SJSA1 (cell line): ENCODE measurements around the gene KCTD19. TPM values are rescaled to one million over a fixed set of nuclear protein-coding genes. Genes with fewer than 3 reads are reported as not detected.
A peak's percentile ranks its signal among the peaks of the same experiment; 100 is the strongest.

Source experiments
- DNase-seq, 2 experiments: peaks; one replicate each; pipeline ENCODE4 v3.0.0-alpha.2; 2015 to 2020; ENCODE audit warnings: low spot score in 2 of 2, low read depth in 1 of 2
- H3K27ac ChIP-seq: fragments of 250-450 bp; sonication (Bioruptor Pico); 2 replicates; pipeline ENCODE4 v1.5.1; 2020; ENCODE audit warnings: mild to moderate bottlenecking, moderate library complexity
- H3K27me3 ChIP-seq: fragments of 250-450 bp; sonication (Bioruptor Pico); replicated peaks from 2 replicates; pipeline ENCODE4 v1.5.1; 2020; ENCODE audit warnings: mild to moderate bottlenecking, moderate library complexity
- H3K36me3 ChIP-seq: fragments of 250-450 bp; sonication (Bioruptor Pico); 2 replicates; pipeline ENCODE4 v1.5.1; 2020; ENCODE audit warnings: mild to moderate bottlenecking
- H3K4me1 ChIP-seq: fragments of 250-450 bp; sonication (Bioruptor Pico); replicated peaks from 2 replicates; pipeline ENCODE4 v1.6.1; 2021; ENCODE audit warnings: mild to moderate bottlenecking
- H3K4me3 ChIP-seq: fragments of 250-450 bp; sonication (Bioruptor Pico); 2 replicates; pipeline ENCODE4 v1.5.1; 2020; ENCODE audit warnings: mild to moderate bottlenecking
- H3K9me3 ChIP-seq: fragments of 250-450 bp; sonication (Bioruptor Pico); replicated peaks from 2 replicates; pipeline ENCODE4 v1.5.1; 2020; ENCODE audit warnings: mild to moderate bottlenecking
- total RNA-seq: library from RNA; depleted of rRNA; stranded (reverse); fragments of >200 nt; shearing (Covaris generic); gene quantifications from 2 replicates; pipeline ENCODE4 v1.2.3, GENCODE V29; 2014

The KCTD19 gene
- total RNA-seq, 1 experiment from 2014 or later, result 0.03 TPM

- Histone ChIP-seq H3K36me3 (no peaks in the 10 kb centered on the region), H3K9me3 (no peaks in the 10 kb centered on the region), H3K4me3 (no peak overlapping the region), H3K27ac (no peak overlapping the region), H3K27me3 (no peaks in the 10 kb centered on the region), H3K4me1 (peaks cover 3% of the 10 kb centered on the region; the same call in 1 of the 2 replicates)
- no peak for DNase-seq
Observed at GRCh38 chr16:67345401-67345800, 18.9 kb upstream of the KCTD19 start.

- Histone ChIP-seq H3K4me1 (peaks cover 3% of the 10 kb centered on the region; the same call in 1 of the 2 replicates), H3K27ac (no peak overlapping the region), H3K4me3 (no peak overlapping the region), H3K27me3 (no peaks in the 10 kb centered on the region), H3K36me3 (no peaks in the 10 kb centered on the region), H3K9me3 (no peaks in the 10 kb centered on the region)
- DNase-seq, result no peak
Observed at GRCh38 chr16:67342616-67343015, 16.1 kb upstream of the KCTD19 start.

- no peaks in the 10 kb centered on the region for H3K9me3 ChIP-seq
- no peak overlapping the region for H3K4me3 ChIP-seq
- H3K4me1 ChIP-seq, result peaks cover 3% of the 10 kb centered on the region; the same call in 1 of the 2 replicates
- no peaks in the 10 kb centered on the region for H3K27me3 ChIP-seq
- no peak for DNase-seq
- no peak overlapping the region for H3K27ac ChIP-seq
- no peaks in the 10 kb centered on the region for H3K36me3 ChIP-seq
Observed at GRCh38 chr16:67341250-67341649, 14.7 kb upstream of the KCTD19 start.

GRCh38 chr16:67339453-67339852 is 12.9 kb upstream of the KCTD19 start:
- no peak overlapping the region for H3K27ac ChIP-seq
- H3K36me3 ChIP-seq, result no peaks in the 10 kb centered on the region
- no peak overlapping the region for H3K4me3 ChIP-seq
- no peaks in the 10 kb centered on the region for H3K9me3 ChIP-seq
- DNase-seq, result no peak
- H3K27me3 ChIP-seq, result no peaks in the 10 kb centered on the region
- peaks cover 3% of the 10 kb centered on the region; the same call in 1 of the 2 replicates for H3K4me1 ChIP-seq

- H3K27me3 ChIP-seq, result no peaks in the 10 kb centered on the region
- H3K36me3 ChIP-seq, result no peaks in the 10 kb centered on the region
- no peak overlapping the region for H3K4me3 ChIP-seq
- H3K27ac ChIP-seq, result no peak overlapping the region
- no peak for DNase-seq
- H3K9me3 ChIP-seq, result no peaks in the 10 kb centered on the region
- no peaks in the 10 kb centered on the region for H3K4me1 ChIP-seq
Observed at GRCh38 chr16:67336648-67337047, 10.1 kb upstream of the KCTD19 start.

GRCh38 chr16:67336116-67336515 is 9.6 kb upstream of the KCTD19 start:
- H3K9me3 ChIP-seq, result no peaks in the 10 kb centered on the region
- no peaks in the 10 kb centered on the region for H3K4me1 ChIP-seq
- H3K36me3 ChIP-seq, result no peaks in the 10 kb centered on the region
- no peak overlapping the region for H3K27ac ChIP-seq
- H3K27me3 ChIP-seq, result no peaks in the 10 kb centered on the region
- DNase-seq, result no peak
- H3K4me3 ChIP-seq, result no peak overlapping the region

- DNase-seq, result no peak
- no peaks in the 10 kb centered on the region for H3K9me3 ChIP-seq
- no peaks in the 10 kb centered on the region for H3K27me3 ChIP-seq
- no peaks in the 10 kb centered on the region for H3K36me3 ChIP-seq
- H3K4me3 ChIP-seq, result no peak overlapping the region
- H3K4me1 ChIP-seq, result no peaks in the 10 kb centered on the region
- H3K27ac ChIP-seq, result no peak overlapping the region
Observed at GRCh38 chr16:67333315-67333714, 6.8 kb upstream of the KCTD19 start.

- DNase-seq, result no peak
- Histone ChIP-seq H3K4me1 (peaks cover 8% of the 10 kb centered on the region), H3K9me3 (no peaks in the 10 kb centered on the region), H3K36me3 (no peaks in the 10 kb centered on the region), H3K27me3 (no peaks in the 10 kb centered on the region), H3K27ac (no peak overlapping the region), H3K4me3 (no peak overlapping the region)
Observed at GRCh38 chr16:67329901-67330300, 3.4 kb upstream of the KCTD19 start.

GRCh38 chr16:67327743-67328142 is 1.2 kb upstream of the KCTD19 start:
- H3K36me3 ChIP-seq, result no peaks in the 10 kb centered on the region
- no peak overlapping the region for H3K27ac ChIP-seq
- peak in 1 of 2 experiments; percentile 1 for DNase-seq
- H3K9me3 ChIP-seq, result no peaks in the 10 kb centered on the region
- H3K4me1 ChIP-seq, result peaks cover 8% of the 10 kb centered on the region
- H3K4me3 ChIP-seq, result no peak overlapping the region
- peaks cover 10% of the 10 kb centered on the region; the same call in 1 of the 2 replicates for H3K27me3 ChIP-seq

- H3K4me1 ChIP-seq, result peaks cover 8% of the 10 kb centered on the region
- H3K9me3 ChIP-seq, result no peaks in the 10 kb centered on the region
- no peaks in the 10 kb centered on the region for H3K36me3 ChIP-seq
- H3K4me3 ChIP-seq, result peak overlapping the region; percentile 35
- H3K27me3 ChIP-seq, result peaks cover 10% of the 10 kb centered on the region; the same call in 1 of the 2 replicates
- DNase-seq, result no peak
- no peak overlapping the region for H3K27ac ChIP-seq
Observed at GRCh38 chr16:67326115-67326471, 448 bp downstream of the KCTD19 start.

GRCh38 chr16:67317853-67318252 is 8.7 kb downstream of the KCTD19 start:
- no peak overlapping the region for H3K27ac ChIP-seq
- H3K36me3 ChIP-seq, result no peaks in the 10 kb centered on the region
- H3K27me3 ChIP-seq, result peaks cover under 1% of the 10 kb centered on the region; the same call in 1 of the 2 replicates
- H3K9me3 ChIP-seq, result no peaks in the 10 kb centered on the region
- no peak overlapping the region for H3K4me3 ChIP-seq
- no peak for DNase-seq
- peaks cover 3% of the 10 kb centered on the region for H3K4me1 ChIP-seq

- no peaks in the 10 kb centered on the region for H3K27me3 ChIP-seq
- no peaks in the 10 kb centered on the region for H3K36me3 ChIP-seq
- no peak overlapping the region for H3K4me3 ChIP-seq
- H3K9me3 ChIP-seq, result no peaks in the 10 kb centered on the region
- peaks cover 21% of the 10 kb centered on the region for H3K4me1 ChIP-seq
- DNase-seq, result no peak
- H3K27ac ChIP-seq, result peak overlapping the region; percentile 78
Observed at GRCh38 chr16:67312719-67313118, 13.8 kb downstream of the KCTD19 start.

- Histone ChIP-seq H3K4me3 (no peak overlapping the region), H3K27me3 (no peaks in the 10 kb centered on the region), H3K4me1 (peaks cover 21% of the 10 kb centered on the region), H3K27ac (peak overlapping the region; percentile 78), H3K9me3 (no peaks in the 10 kb centered on the region), H3K36me3 (no peaks in the 10 kb centered on the region)
- DNase-seq, result peak; percentile 93 to 94
Observed at GRCh38 chr16:67311607-67312488, 14.7 kb downstream of the KCTD19 start.

GRCh38 chr16:67310561-67310960 is 16.0 kb downstream of the KCTD19 start:
- no peaks in the 10 kb centered on the region for H3K36me3 ChIP-seq
- no peaks in the 10 kb centered on the region for H3K9me3 ChIP-seq
- no peaks in the 10 kb centered on the region for H3K27me3 ChIP-seq
- DNase-seq, result no peak
- H3K27ac ChIP-seq, result 0 out of 2 replicates have a peak overlapping the region, but pooled peaks have one; percentile 48
- peaks cover 21% of the 10 kb centered on the region for H3K4me1 ChIP-seq
- no peak overlapping the region for H3K4me3 ChIP-seq
